SK-MEL-5 (cell line): ENCODE results near the gene SEMA4B. TPM values are rescaled to one million over a fixed set of nuclear protein-coding genes. Genes with fewer than 3 reads are reported as not detected.

ENCODE experiments used
- DNase-seq: peaks from one replicate; pipeline ENCODE4 v3.0.0-alpha.2; 2016; ENCODE audit warnings: low read depth, low spot score
- in situ Hi-C: cut with HindIII; loops from 2 replicates; pipeline ENCODE4 v1.10.0; 2016; ENCODE audit warnings: low sequenced_read_pairs, high pct_unique_total_duplicates, low pct_unique_long_range_greater_than_20kb
- total RNA-seq: library from RNA; depleted of rRNA; stranded (reverse); fragments of >200 nt; shearing (Covaris generic); gene quantifications from 2 replicates; pipeline ENCODE4 v1.2.3, GENCODE V29; 2014

SEMA4B gene
- total RNA-seq, 1 experiment from 2014 or later = 10.6 TPM

DNA sequence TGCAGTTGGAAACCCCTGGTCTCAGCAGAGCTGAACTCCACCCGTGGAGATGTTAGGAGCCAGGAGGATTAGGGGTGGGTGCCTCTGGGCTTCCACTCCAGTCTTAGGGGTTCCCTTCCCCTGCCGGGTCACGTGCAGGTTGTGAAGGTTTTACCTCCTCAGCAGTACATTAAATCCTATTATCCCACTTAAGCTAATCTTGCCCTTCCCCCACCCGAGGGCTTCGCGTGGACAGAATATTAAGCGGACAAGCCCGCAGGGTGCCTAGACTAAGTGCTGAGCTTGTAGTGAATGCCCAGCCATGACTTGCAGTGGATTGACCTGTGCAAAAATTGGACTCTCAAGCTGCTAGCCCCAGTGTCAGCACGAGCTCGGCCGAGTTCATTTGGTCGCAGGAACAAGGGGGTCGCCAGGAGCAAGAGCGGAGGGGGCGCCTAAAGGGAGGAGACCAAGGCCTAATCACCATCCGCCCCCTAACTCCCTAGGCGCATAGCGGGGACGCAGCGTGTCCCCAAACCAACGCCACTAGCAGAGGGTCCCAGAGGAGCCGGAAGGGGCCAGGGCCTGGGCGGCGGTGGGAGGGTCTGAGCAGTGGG is 498 bp upstream of the SEMA4B start:
- no peak for DNase-seq
- in situ Hi-C loops = no loop called here

DNA sequence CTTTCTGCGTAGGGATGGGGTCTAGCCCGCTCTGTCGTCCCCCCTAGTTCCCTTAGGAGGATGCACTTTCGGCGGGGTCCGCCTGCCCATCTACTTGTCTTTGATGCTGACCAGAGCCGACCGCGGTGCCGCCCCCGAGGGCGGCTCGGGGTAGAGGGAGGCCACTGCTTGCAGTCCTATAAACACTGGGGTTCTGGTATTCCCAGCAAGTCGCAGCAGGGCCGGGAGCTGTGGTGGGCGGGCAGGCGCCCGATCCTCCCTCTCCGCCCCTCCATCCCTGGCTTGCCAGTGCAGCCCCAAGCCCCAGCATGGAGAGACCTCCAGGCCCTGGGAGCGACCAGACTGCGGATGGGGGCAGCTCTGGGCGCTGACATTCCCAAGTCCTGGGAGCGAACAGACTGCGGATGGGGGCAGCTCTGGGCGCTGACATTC is 830 bp downstream of the SEMA4B start:
- no peak for DNase-seq
- in situ Hi-C loops = no loop called here

DNA sequence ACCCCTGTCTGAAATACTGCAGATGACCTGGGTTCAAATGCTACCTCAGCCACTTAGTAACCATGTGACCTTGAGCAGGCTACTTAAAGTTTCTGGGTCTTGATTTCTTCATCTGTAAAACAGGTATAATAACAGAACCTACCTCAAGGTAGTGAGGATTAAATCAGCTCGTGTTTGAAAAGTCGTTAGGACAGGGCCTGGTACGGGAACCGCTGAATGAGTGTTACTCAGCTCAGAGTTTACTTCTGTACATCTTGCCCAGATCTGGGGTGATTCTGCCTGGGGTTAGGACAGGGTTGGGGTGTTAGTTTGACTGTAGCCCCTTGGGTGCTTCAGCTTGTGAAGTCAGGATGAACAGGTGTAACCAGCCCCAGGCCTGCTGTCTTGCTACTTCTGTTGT is 1.8 kb downstream of the SEMA4B start:
- in situ Hi-C loops = no loop called here
- no peak for DNase-seq

DNA sequence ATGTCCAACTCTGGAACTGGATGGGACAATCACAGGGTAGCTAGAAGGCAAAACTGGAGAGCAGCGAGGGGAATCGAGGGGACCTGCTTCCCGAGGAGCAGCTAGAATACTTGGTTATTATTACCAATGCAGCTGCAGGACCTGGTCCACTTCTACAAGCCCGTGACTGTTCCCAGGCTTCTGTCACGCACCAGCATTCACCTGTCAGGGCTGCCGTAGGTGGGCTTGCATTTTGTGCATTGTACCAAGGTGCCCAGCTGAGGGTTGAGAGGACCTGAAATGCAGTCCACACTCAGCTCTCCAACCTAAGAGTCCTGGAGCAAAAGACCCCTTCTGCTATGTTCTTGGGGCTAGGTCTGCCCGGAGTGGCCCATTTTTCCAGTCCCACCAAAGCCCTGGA is 2.3 kb downstream of the SEMA4B start:
- DNase-seq = no peak
- in situ Hi-C loops = no loop called here

DNA sequence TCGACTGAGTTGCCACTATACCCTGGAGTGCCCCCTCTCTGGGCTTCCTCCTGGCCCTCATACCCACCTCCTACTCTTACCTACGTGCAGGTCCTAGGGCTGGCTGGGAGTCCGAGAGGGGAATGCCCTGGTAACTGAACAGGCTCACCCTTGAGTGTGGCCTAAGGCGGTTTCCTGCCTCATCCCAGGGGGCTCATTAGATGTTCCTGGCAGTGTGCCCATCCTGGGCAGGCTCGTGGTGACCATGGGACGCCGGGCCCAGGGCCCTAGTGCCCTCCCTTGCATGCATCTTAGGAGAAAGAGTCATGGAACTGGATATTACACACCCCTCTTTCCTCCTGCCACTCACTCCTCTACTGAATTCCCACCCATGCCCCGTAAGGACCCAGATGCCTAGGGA is 2.8 kb downstream of the SEMA4B start:
- in situ Hi-C loops = no loop called here
- DNase-seq = peak; percentile 45

DNA sequence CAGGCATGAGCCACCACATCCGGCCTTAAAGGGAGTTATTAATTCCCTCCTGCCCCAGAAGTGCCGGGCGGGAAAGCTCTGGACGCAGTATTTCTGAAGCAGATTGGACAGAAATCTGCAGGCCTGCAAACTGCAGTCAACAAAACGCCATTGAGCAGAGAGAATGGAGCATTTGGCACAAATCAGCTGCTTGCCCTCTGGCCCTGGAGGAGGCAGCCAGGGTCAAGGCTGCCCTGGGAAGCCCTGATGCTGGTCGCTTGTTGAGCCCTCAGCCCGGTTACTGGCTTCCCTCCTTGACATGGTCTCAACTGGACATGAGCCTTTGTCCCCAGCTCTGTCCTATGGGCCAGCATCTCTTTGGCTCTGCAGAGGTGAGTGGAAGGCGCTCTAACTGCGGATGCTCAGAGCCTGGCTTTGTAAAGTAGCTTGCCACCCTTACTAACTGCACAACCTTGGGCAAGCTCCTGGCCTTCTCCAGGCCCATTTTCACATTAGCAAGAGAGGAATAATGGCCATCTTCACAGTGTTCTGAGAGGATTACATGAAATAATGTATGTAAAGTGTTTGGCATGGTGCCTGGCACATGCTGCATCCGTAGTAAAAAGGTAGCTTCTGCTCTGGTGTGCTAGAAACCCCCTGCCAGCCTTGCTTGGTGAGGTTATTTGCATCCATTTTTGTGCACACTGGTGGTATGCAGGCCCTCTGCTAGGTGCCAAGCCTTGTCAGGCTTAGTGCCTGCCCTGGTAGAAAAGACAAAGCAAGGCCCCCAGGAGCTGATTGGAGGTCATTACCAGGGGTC is 4.1 kb downstream of the SEMA4B start:
- in situ Hi-C loops = no loop called here
- no peak for DNase-seq

DNA sequence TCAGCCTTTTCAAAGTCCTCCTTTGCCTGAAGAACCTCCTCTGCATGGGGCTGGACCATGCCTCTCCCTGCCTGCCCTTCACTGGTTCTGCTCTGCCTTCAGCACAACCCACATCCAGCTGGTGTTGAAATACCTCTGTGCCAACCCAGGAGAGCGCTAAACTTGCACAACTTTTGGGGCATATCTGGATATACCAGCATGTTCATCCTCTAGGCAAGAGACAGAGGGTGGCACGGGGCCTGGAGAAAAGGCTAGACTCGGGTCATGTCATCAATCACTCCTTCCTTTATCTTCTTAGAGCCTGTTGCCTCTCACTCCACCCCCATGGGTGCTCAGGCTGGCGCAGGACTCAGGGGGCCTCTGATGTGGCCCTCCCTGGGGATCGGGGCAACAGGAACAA is 4.8 kb downstream of the SEMA4B start:
- in situ Hi-C loops = no loop called here
- no peak for DNase-seq

DNA sequence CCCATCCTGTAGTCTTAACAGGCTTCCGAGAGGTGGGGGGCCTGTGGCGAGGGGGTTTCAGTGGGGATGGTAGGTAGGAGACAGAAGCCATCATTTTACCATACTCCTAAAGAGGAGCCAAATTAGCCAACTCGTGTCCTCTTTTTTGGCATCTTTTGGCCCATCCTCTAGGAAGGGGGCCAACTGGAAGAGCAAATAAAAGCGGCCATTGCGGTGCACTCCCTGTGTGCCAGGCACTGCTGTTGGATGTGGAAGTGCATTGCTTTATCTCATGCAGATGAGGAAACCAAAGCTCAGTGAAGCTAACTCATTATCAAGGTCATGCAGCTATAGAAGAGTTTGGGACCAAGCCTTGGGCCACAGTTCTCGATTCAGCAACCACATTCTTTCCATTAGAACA is 6.1 kb downstream of the SEMA4B start:
- DNase-seq = no peak
- in situ Hi-C loops = no loop called here

DNA sequence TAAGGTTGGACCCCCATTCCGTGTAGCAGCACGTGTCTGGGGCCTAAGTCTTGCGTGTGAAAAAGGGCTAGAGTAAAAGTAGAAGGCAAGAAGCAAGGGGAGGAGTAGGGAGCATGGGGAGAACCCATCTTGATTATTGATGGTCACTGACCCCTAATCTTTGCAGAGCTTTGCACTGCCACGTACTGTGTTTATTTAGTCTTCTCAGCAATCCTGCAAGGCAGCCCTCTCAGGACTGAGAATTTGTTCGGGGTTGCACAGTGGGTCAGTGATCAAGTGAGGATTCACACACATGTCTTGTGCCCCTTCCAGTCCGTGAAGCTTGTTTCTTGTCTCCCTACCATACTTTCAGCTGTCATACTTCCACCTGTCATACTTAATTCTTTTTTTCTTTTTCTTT is 7.2 kb downstream of the SEMA4B start:
- DNase-seq = no peak
- in situ Hi-C loops = no loop called here

DNA sequence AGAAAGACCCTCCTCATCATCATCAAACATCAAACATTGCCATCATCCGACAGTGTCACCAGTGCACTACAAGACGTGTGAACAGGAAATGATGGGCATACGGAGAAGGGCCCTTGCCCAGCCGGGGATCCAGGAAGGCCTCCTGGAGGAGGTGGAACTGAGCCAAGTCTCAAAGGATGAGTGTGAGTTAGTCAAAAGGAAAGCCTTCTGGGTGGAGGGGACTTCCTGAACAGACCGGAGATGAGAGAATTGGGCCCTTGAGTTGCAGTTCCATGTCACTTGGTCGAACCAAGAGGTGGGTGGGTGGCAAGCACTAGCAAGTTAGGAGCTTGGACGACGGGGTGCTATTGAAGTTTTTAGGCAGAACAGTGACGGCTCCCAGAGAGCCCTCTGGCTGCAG is 8.5 kb downstream of the SEMA4B start:
- no peak for DNase-seq
- in situ Hi-C loops = no loop called here

DNA sequence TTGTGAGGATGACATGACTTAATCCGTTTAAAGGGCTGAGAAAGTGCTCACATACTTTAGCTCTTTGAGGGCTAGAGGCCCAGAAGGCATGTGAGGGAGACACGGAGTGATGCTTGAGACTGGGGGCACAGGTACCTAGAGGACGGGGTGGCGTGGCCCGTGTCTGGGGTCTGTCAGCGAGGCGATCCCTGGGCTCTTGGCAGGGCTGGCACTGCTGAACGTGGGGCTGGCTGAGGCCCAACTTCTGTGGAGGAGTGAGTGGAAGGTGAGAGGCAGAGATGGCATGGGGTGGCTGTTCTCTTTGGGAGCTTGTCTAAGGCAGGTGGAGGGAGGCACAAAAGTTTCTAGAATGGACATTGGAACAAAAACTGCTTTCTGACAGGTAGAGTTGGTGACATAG is 9.5 kb downstream of the SEMA4B start:
- in situ Hi-C loops = no loop called here
- DNase-seq = no peak

DNA sequence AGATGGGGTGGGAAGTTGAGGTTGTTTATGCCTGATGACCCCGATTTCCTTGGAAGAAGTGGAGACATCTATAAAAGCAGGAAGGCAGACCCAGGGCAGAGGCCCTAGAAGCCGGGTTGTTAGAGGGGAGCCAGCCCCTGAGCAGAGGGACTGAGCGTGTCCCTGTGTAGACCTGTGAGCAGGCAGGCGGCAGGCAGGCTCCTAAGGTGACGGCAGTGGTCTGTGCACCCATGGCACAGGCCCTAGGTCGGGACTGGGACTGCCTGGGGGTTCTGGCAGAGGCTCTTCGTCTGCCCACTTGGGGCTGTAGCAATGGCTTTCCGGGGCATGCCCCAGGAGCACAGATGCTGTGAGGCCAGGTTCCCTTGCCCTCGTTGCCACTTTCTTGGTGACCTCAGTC is 9.9 kb downstream of the SEMA4B start:
- DNase-seq = no peak
- in situ Hi-C loops = no loop called here

DNA sequence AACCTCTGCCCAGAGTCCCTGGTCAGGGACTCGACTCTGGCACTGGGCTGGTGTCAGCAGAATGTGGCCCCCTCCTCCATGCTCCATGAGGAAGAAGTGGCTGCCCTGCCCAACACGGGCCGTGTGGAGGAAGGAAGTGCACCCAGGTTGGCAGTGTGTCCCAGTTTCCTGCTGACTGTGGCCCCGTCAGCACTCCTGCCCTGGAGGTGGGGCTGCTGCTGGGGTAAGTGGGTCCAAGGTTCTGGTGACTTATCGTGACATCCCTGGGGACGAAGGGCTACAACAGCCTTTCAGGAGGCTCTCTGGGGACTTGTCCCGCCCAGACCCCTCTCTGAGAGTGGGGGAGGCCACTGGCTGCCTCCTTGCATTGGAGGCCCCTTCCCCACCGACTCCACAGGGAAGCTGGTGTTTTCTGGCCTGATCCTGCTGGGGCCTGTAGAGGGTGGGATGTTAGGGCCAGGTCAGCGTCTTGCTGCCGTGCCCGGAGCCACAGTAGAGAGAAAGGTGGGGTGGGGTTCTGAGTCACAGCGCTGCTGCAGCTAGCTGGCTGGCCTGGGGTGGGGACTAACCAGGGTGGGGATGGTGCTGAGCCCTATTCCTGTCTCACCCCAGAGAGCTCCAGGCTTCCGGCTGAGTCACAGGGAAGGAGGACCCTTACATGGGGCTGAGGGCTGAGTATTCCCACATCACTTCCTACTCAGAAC is 10.5 kb downstream of the SEMA4B start:
- DNase-seq = no peak
- in situ Hi-C loops = no loop called here

DNA sequence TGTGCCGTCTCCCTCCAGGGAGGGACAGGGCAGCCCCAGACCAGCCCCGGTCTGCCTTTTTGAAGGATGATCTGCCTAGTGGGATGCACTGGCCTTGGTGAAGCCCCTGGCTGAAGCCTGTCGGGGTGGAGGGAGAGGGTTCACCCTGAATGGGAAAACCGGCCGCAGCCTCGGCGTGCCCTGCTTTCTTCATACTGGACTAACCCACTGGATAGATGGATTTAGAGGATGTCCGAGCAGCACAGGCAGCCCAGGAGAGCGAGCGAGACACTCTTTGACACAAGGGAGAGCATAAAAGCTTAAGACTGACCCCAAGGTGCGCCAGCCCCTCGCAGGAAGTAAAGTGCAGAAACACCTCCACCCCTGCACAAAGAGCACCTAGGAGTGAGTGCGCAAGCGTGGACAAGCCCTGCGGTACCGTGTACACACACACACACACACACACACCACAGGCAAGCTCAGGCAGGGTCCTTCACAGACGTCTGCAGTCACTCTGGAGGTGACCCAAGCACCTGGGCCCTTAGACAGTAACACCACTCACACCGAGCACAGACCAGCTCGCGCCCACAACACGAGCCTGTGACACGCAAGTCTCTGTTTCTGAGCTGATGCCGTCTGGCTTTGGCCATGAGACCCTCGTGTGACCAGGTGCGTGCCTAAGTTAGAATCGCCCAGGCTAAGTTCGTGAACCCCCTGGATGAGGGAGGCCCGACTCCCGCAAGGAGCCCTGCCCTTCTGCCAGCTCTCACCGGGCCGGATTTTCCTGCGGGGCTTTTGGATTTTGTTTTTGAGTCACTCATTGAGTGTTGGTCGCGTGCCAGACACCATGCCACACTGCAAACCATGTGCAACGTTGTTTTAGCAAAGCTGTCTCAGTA is 11.3 kb downstream of the SEMA4B start:
- in situ Hi-C loops = no loop called here
- DNase-seq = no peak

DNA sequence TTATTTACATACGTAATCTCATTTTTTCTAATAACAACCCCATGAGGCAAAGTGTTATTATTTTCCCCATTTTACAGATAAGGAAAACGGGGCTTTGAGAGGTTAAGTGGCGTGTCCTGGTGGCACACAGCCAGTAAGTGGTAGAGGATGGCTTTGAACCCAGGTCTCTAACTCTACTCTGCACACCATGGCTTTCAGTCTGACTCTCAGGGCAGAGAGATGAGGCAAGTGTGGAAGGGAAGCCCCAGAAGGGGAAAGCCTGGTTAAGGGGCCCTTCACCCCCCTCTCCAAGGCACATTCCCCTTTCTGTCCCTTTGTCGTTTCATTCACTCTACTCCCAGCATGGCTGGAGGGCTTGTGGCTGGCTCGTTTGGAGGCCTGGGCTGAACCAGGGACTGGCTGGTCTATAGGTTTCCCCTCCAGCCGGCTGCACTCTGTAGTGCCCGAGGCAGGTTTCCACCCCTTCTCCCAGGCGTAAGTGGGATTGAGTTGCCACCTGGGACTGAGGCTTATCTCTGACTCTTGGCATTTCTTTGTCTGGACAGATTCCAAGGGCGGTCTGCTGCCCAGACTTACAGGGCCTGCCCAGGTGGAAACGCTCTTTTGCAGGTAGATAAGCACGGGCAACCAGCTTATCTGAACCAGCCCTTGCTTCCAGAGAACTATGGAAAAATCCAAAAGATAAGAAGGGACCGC is 12.1 kb downstream of the SEMA4B start:
- in situ Hi-C loops = no loop called here
- DNase-seq = no peak

DNA sequence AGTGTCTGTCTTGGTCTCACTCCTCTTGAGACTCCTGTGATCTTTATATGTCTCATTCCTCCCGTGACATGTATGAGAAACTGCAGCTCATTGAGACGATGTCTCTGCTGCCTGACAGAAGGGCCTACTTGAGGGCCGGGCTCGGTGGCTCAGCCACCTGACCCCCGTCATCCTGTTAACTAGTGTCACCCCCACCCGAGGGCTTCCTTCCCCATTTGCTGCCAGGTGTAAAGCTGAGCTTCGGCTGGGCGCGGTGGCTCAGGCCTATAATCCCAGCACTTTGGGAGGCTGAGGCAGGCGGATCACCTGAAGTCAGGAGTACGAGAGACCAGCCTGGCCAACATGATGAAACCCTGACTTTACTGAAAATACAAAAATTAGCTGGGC is 12.7 kb downstream of the SEMA4B start:
- in situ Hi-C loops = no loop called here
- DNase-seq = no peak

DNA sequence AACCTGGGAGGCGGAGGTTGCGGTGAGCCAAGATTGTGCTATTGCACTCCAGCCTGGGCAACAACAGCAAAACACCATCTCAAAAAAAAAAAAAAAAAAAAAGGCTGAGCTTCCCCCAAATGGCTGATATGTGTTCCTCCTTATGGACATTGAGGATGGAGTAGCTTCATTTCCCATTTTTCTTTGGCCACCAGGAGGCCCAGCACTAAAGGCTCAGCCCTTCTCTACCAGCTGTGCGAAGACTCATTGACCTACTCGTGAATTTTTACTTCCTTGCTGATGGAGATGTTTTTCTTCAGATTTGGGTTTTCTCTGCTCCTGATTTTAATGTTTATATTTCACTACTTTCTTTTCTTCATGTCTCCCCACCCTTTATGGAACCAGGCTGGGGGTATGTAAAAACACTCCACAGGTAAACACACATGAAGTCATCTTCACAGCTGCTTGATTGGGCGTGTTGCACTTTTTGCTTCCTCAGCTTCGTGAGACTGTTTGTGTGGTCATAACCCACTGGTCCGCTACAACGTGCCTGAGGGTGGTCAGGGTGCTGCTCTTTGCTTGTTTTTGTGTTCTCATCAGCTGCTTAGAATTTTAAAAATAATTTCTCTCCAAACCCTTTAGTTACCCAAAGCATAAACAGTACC is 13.5 kb downstream of the SEMA4B start:
- DNase-seq = peak; percentile 54
- in situ Hi-C loops = no loop called here
